Measurements from ENCODE around the gene DOCK9.

DOCK9 gene

GRCh38 chr13:98977568-98978265 is at the start of gene DOCK9:
DOCK9 (minus strand) TSS chr13:98978064; CDS start chr13:98977909, 155 bp downstream.
- DNase-seq, result peak; percentile 50

- no peak for DNase-seq
Measured at GRCh38 chr13:99027260-99027659, 49.4 kb upstream of the DOCK9 start.

- no peak for DNase-seq
Measured at GRCh38 chr13:99022941-99023340, 45.1 kb upstream of the DOCK9 start.

- DNase-seq, result peak; percentile 88
Measured at GRCh38 chr13:99018418-99019180, 40.7 kb upstream of the DOCK9 start.

GRCh38 chr13:99015606-99016490 is 38.0 kb upstream of the DOCK9 start:
- DNase-seq, result no peak

- DNase-seq, result no peak
Measured at GRCh38 chr13:99014522-99014921, 36.7 kb upstream of the DOCK9 start.

GRCh38 chr13:99013951-99014350 is 36.1 kb upstream of the DOCK9 start:
- no peak for DNase-seq

GRCh38 chr13:99012539-99012938 is 34.7 kb upstream of the DOCK9 start:
- DNase-seq, result no peak

GRCh38 chr13:99009987-99010551 is 32.2 kb upstream of the DOCK9 start:
- DNase-seq, result no peak

- no peak for DNase-seq
Measured at GRCh38 chr13:99008577-99008976, 30.7 kb upstream of the DOCK9 start.

- DNase-seq, result no peak
Measured at GRCh38 chr13:99007414-99007986, 29.6 kb upstream of the DOCK9 start.

GRCh38 chr13:99005609-99006008 is 27.7 kb upstream of the DOCK9 start:
- DNase-seq, result no peak

GRCh38 chr13:99004978-99005377 is 27.1 kb upstream of the DOCK9 start:
- no peak for DNase-seq

- no peak for DNase-seq
Measured at GRCh38 chr13:99003851-99004471, 26.1 kb upstream of the DOCK9 start.

- DNase-seq, result no peak
Measured at GRCh38 chr13:99003186-99003585, 25.3 kb upstream of the DOCK9 start.

- no peak for DNase-seq
Measured at GRCh38 chr13:99002172-99002710, 24.4 kb upstream of the DOCK9 start.

- DNase-seq, result no peak
Measured at GRCh38 chr13:99000137-99000536, 22.3 kb upstream of the DOCK9 start.

GRCh38 chr13:98999639-98999952 is 21.7 kb upstream of the DOCK9 start:
- no peak for DNase-seq

- peak; percentile 43 for DNase-seq
Measured at GRCh38 chr13:98998831-98999638, 21.2 kb upstream of the DOCK9 start.

GRCh38 chr13:98997738-98998641 is 20.1 kb upstream of the DOCK9 start:
- no peak for DNase-seq
